ENCODE measurements around the gene PAM16. TPM values are rescaled to one million over a fixed set of nuclear protein-coding genes. Genes with fewer than 3 reads are reported as not detected.

PAM16 gene
- total and polyA plus RNA-seq, 4 donors: 14.0 to 70.5 (median 29.6) TPM

GRCh38 chr16:4342866-4343744, 8.0 kb downstream of the PAM16 start:
- WGBS: 94% methylated on average over 21 of the region's 21 CpGs
- H3K27ac ChIP-seq (ENCODE audit: low read depth in 1 of 2, low read length in 2 of 2): no peak overlapping the region
- H3K4me1 ChIP-seq (ENCODE audit: control insufficient read depth in 4 of 4, insufficient read depth in 4 of 4, low read length in 3 of 4): peaks cover 8 to 34% (median 30%) of the 10 kb centered on the region in 4 donors
- H3K27me3 ChIP-seq (ENCODE audit: control insufficient read depth in 4 of 4, insufficient read depth in 4 of 4, low read length in 3 of 4): no peaks in the 10 kb centered on the region
- H3K4me3 ChIP-seq (ENCODE audit: low read depth in 1 of 3, low read length in 3 of 3): no peak overlapping the region
- H3K9me3 ChIP-seq (ENCODE audit: control insufficient read depth in 4 of 4, low read length in 3 of 4): no peaks in the 10 kb centered on the region
- no peak overlapping the region for H3K9ac ChIP-seq (ENCODE audit: low read depth in 1 of 2, low read length in 2 of 2)
- no peak for DNase-seq (ENCODE audit: low spot score)
- peaks cover 0 to 19% (median 11%) of the 10 kb centered on the region in 4 donors for H3K36me3 ChIP-seq (ENCODE audit: control insufficient read depth in 4 of 4, insufficient read depth in 3 of 4, low read depth in 1 of 4, low read length in 3 of 4)
- TF ChIP-seq SP1 (IDR thresholded peaks at IDR 0.05) (no peak), RXRA (IDR thresholded peaks at IDR 0.05) (no peak), RAD21 (IDR thresholded peaks at IDR 0.05) (no peak), FOXA2 (IDR thresholded peaks at IDR 0.05) (no peak), CTCF (IDR thresholded peaks at IDR 0.05; ENCODE audit: low read depth, low read length, missing input control) (no peak), HNF4G (IDR thresholded peaks at IDR 0.05) (no peak), ATF3 (IDR thresholded peaks at IDR 0.05) (no peak), HNF4A (conservative IDR thresholded peaks at IDR 0.05) (no peak), FOXA1 (IDR thresholded peaks at IDR 0.05) (no peak), JUND (IDR thresholded peaks at IDR 0.05) (no peak), YY1 (IDR thresholded peaks at IDR 0.05) (no peak), GABPA (IDR thresholded peaks at IDR 0.05 in 1 of 2, conservative IDR thresholded peaks at IDR 0.05 in 1 of 2) (no peak), EGR1 (IDR thresholded peaks at IDR 0.05; ENCODE audit: low read depth in 2 of 2) (no peak), NR2F2 (IDR thresholded peaks at IDR 0.05) (no peak)

- no peak for DNase-seq (ENCODE audit: low spot score)
- H3K9ac ChIP-seq (ENCODE audit: low read depth in 1 of 2, low read length in 2 of 2): no peak overlapping the region
- TF ChIP-seq EGR1 (IDR thresholded peaks at IDR 0.05; ENCODE audit: low read depth in 2 of 2) (no peak), NR2F2 (IDR thresholded peaks at IDR 0.05) (no peak), HNF4A (conservative IDR thresholded peaks at IDR 0.05) (no peak), MAX (IDR thresholded peaks at IDR 0.05) (no peak), ZBTB33 (IDR thresholded peaks at IDR 0.05) (no peak), FOXA2 (IDR thresholded peaks at IDR 0.05) (no peak), JUND (IDR thresholded peaks at IDR 0.05) (no peak), REST (IDR thresholded peaks at IDR 0.05) (no peak), SP1 (IDR thresholded peaks at IDR 0.05) (no peak), ATF3 (IDR thresholded peaks at IDR 0.05) (no peak), FOXA1 (IDR thresholded peaks at IDR 0.05) (no peak), TAF1 (conservative IDR thresholded peaks at IDR 0.05) (no peak), RXRA (IDR thresholded peaks at IDR 0.05) (no peak), RAD21 (IDR thresholded peaks at IDR 0.05) (no peak), HNF4G (IDR thresholded peaks at IDR 0.05) (no peak), CTCF (IDR thresholded peaks at IDR 0.05; ENCODE audit: low read depth, low read length, missing input control) (no peak), YY1 (IDR thresholded peaks at IDR 0.05) (no peak), GABPA (IDR thresholded peaks at IDR 0.05 in 1 of 2, conservative IDR thresholded peaks at IDR 0.05 in 1 of 2) (no peak)
- H3K27me3 ChIP-seq (ENCODE audit: control insufficient read depth in 4 of 4, insufficient read depth in 4 of 4, low read length in 3 of 4): no peaks in the 10 kb centered on the region
- peaks cover 2 to 16% (median 15%) of the 10 kb centered on the region in 4 donors for H3K4me1 ChIP-seq (ENCODE audit: control insufficient read depth in 4 of 4, insufficient read depth in 4 of 4, low read length in 3 of 4)
- no peak overlapping the region for H3K27ac ChIP-seq (ENCODE audit: low read depth in 1 of 2, low read length in 2 of 2)
- no peaks in the 10 kb centered on the region for H3K9me3 ChIP-seq (ENCODE audit: control insufficient read depth in 4 of 4, low read length in 3 of 4)
- H3K36me3 ChIP-seq (ENCODE audit: control insufficient read depth in 4 of 4, insufficient read depth in 3 of 4, low read depth in 1 of 4, low read length in 3 of 4): peaks cover 0 to 19% (median 11%) of the 10 kb centered on the region in 4 donors
- H3K4me3 ChIP-seq (ENCODE audit: low read depth in 1 of 3, low read length in 3 of 3): no peak overlapping the region
- WGBS: 96% methylated on average over 13 of the region's 13 CpGs
Observed at GRCh38 chr16:4341250-4341649, 9.9 kb downstream of the PAM16 start.
